NOMO-1 treated with DMSO at 0.1 percent for 48 hours (cell line): ENCODE data around the gene SGPP2.

Experiments used
- DNase-seq: peaks from one replicate; lab custom pipeline; 2025; ENCODE audit not compliant: unreplicated experiment; lab: John Stamatoyannopoulos, UW

Gene SGPP2

GRCh38 chr2:222521099-222521498 lies 96.8 kb downstream of the SGPP2 start:
- no peak for DNase-seq

- DNase-seq: no peak
These were observed 97.7 kb downstream of the SGPP2 start for GRCh38 chr2:222522082-222522481.

- DNase-seq: no peak
These were observed 99.6 kb downstream of the SGPP2 start for GRCh38 chr2:222523783-222524544.

DNA sequence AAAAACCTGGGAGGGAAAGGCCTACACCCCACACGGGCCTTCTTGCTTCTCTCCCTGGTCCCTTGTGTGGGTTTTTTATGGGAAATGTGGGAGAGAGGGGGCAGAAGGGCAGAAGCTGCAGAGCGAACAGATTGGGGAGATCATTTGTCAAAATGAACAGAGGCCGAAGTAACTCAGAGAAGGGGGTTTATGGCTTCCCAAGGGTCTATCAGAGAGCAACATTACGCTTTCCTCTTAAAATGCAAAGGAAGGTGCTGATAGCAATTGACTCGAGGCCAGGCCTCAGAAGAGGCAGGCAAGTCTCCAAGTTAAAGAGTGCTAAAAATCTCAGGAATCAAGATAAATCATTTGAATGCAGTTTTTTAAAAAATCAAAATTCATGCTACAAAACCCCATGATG lies 101.5 kb downstream of the SGPP2 start:
- no peak for DNase-seq

GRCh38 chr2:222526480-222527277 lies 102.3 kb downstream of the SGPP2 start:
- DNase-seq: no peak

DNA sequence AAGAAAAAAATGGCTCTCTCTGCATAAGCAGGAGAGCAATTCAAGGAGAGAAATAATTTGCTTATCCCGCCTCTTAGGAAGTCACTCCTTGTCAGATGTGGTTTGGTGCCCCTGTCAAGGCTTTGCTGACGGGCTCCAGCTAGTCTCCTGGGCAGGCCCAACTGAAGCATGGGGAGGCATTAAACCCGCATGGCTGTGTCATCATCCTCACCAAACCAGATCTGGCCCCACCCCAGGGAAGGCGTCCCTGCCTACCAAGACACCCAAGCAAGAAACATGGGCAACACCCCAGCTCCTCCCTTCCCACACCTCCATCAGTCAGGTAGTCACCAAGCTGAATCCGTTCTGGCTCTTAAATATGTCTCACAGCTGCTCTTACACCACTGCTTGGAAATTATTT lies 108.0 kb downstream of the SGPP2 start:
- no peak for DNase-seq

DNA sequence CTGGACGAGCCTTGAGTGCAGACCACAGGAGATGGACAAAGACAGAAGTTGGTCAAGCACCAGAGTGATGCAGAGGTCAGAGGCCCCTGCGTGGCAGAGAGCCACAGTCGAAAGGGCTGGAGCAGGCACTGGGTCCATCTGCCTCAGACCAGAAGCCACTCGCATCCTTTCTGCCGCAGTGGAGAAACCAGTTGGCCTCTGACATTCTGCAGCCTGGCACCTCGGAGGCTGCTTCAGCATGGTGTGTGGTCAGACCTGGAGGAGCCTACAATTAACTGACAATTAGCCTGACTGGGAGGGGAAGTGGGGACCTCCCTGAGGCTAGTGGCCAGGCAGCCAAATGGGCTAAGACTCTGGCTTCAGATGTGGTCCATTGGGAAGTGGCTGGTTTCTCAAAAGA lies 111.1 kb downstream of the SGPP2 start:
- DNase-seq: no peak

GRCh38 chr2:222538535-222538934 lies 114.2 kb downstream of the SGPP2 start:
- DNase-seq: no peak

GRCh38 chr2:222544661-222545060 lies 120.3 kb downstream of the SGPP2 start:
- no peak for DNase-seq

GRCh38 chr2:222545823-222546795 lies 121.8 kb downstream of the SGPP2 start:
- DNase-seq: peak; percentile 90

GRCh38 chr2:222547083-222547482 lies 122.7 kb downstream of the SGPP2 start:
- DNase-seq: no peak

- DNase-seq: no peak
These were observed 124.6 kb downstream of the SGPP2 start for GRCh38 chr2:222548992-222549391.

DNA sequence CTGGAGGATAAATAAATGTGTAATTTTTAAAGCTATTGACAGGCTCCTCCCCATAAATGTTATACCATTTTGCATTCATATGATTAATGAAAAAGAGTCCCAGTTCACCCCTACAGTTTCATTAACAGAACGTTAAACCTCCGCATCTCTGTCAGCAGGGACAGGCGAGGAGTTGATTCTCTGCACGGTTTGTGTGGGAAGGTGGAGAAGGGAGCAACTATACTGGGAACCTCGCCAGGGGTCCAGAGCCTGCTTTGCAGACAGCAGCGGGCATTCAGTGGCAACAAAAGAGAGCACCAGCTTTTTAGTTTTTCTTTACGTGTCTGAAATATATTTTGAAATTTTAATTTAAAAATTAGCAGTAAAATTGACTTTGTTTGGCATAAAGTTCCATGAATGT lies 130.2 kb downstream of the SGPP2 start:
- DNase-seq: no peak

DNA sequence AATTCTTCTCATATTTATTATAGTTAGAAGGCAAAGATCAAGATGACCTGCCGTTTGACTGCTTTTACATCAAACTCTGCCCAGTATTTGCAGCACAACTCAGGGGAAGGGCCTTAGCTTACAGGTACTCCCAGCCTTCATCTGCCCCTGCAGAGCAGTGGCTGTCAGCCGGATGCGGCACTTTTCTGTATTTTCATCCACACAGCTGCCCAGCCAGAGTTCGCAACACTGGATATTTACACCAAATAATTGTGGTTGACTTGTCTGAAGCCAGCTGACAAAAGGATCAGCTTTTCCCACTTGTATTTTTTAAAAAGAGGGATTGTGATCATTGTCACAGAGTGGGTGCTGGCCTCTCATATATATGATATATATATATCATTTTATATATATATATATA lies 136.8 kb downstream of the SGPP2 start:
- no peak for DNase-seq

DNA sequence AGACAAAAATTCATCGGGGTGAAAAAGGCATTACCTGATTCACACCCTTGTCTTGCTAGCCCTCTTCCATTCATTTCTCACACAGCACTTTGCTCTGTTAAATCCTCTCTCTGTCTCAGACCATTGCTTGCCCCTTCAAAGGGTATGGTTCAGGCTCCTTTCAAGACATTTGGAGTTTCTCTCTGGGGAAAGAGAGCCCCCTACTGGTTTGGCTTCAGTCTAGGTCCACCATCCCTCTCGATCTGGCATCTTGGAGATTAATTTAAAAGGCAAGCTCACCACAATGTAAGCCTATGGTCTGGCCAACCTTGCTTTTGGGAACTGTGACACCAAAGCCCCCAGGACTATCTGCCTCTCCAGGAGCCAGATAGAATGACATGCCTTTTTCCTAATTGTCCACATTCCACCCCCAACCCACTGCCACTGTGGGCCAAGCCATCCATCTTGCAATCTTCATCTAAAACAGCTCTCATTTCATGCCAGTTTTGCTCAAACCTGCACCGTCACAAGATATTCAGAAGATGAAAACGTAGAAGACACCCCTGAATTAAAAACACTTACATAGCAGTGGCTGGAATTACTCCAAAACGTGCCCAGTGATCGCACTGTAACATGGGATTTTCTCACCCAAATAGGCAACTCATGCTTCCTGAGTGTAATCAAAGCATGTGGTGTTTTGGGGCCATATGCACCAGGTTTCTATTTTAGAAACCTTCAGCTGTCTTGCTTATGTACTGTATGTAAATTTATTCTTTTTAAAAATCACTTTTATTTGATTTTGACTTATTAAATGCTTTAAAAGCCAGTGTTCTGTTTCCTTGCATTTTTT lies 137.7 kb downstream of the SGPP2 start:
- DNase-seq: peak; percentile 65

DNA sequence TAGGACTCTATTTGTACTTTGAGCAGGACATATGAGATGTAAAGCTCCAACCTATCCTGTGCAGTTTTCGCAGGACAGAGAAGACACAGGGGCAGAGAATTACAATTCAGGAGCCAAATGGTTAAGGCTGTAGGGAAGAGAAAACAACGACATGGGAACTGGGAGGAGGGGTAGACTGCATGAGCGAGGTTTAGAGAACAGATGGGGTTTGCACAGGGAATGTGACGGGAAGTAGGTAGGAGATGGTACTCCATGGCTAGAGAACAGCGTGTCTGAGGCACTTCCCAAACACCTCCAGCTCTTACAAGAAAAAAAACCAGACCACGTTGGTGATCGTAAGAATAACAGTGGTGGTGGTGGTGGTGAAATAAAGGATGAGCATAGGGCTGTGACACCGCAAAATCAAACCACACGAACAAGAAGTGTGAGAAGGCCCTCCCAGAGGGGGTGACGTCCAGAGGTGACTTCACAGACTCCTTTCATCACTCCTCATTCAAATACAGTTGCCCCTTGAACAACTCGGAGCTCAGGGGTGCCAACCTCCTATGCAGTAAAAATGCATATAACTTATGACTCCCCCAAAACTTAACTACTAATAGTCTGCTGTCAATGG lies 138.9 kb downstream of the SGPP2 start:
- DNase-seq: no peak

DNA sequence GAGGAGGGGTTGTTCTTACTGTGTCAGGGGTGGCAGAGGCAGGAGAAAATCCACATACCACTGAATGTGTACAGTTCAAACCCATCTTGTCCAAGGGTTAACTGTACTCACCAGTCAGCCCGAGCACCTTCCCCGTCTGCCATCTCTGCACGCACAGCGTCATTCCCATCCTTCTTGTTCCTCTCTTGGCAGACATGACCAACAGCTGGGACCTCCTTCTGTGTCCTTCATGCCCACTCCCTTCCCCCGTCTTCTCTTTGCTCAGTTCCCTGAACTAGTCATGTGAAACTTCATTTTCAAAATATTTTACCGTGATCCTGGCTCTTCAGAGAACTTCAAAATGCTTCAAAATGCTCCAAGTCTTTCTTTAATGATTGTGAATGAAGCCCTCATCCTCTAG lies 139.6 kb downstream of the SGPP2 start:
- no peak for DNase-seq

- no peak for DNase-seq
These were observed 141.9 kb downstream of the SGPP2 start for GRCh38 chr2:222566229-222566628.

DNA sequence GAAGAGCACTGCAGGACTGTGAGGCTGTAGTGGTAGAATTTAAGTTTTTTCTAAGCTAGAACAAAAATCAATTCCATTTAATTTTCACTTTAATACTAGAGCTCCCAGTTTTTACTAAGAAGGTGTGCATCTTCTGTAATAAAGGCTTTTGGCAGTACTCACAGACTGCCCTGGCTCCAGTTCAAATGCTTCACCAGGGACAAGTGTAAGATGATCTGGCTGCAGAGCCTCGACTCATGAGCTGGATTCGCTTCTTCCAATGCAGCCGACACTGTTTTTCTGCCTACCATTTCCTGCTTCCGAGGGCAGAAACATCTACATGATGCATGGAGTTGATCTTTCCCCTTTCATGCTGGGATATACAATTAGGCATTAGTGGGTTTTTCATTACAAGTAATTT lies 144.5 kb downstream of the SGPP2 start:
- DNase-seq: no peak

GRCh38 chr2:222569826-222570225 lies 145.5 kb downstream of the SGPP2 start:
- DNase-seq: no peak
